B cell (primary cell): ENCODE results near the gene SEC31B. TPM values are rescaled to one million over a fixed set of nuclear protein-coding genes. Genes with fewer than 3 reads are reported as not detected.

Source experiments
- ATAC-seq: fragments of 200-7000 bp; cut with Tn5 transposase; one replicate; pipeline ENCODE4 v1.10.0; 2021; ENCODE audit warnings: low read depth, mild to moderate bottlenecking, moderate number of reproducible peaks, moderate library complexity
- CTCF ChIA-PET: fragments of 350-600 bp; sonication (Branson Sonifier 250); formaldehyde crosslinking; loops from one replicate; lab custom pipeline; 2021; ENCODE audit warnings: antibody characterized with exemption, inconsistent platforms; lab: Charles Lee
- POLR2A ChIA-PET: fragments of 350-600 bp; sonication (Branson Sonifier 250); formaldehyde crosslinking; loops from one replicate; lab custom pipeline; 2021; ENCODE audit warnings: antibody characterized with exemption; lab: Charles Lee
- DNase-seq: peaks from one replicate; pipeline ENCODE4 v3.0.0; 2013
- H2AFZ ChIP-seq: 2 replicates; pipeline ENCODE4 v1.6.1; 2012; ENCODE audit warnings: mild to moderate bottlenecking, low read depth, low read length; ENCODE audit not compliant: insufficient read depth, poor library complexity, severe bottlenecking
- H3K27ac ChIP-seq, 2 donors: 1 replicate in 1 of 2; 2 replicates in 1 of 2; pipeline ENCODE4 v1.5.1; 2012 to 2013; ENCODE audit warnings: low read length in 2 of 2, mild to moderate bottlenecking in 2 of 2, moderate library complexity in 1 of 2
- H3K27me3 ChIP-seq, 4 experiments: fragments of 200-600 bp in 1 of 4; sonication (generic) in 1 of 4; replicated peaks in 1 of 4; 1 replicate in 2 of 4; 2 replicates in 2 of 4; pipeline versions ENCODE4 v1.6.1 to v1.7.0; 2013 to 2016; ENCODE audit warnings: low read length in 3 of 4, mild to moderate bottlenecking in 2 of 4, mixed read lengths in 1 of 4, moderate library complexity in 1 of 4; ENCODE audit not compliant: insufficient read depth in 4 of 4, control insufficient read depth in 3 of 4; ENCODE audit errors: control extremely low read depth in 1 of 4
- H3K36me3 ChIP-seq, 2 experiments: replicated peaks in 1 of 2; 1 replicate in 1 of 2; 2 replicates in 1 of 2; pipeline versions ENCODE4 v1.6.1 to v1.7.1; 2013; ENCODE audit warnings: low read length in 1 of 2; ENCODE audit not compliant: insufficient read depth in 2 of 2, control insufficient read depth in 1 of 2; ENCODE audit errors: control extremely low read depth in 1 of 2, extremely low read depth in 1 of 2
- H3K4me1 ChIP-seq, 2 donors: fragments of 200-600 bp in 1 of 2; sonication (generic) in 1 of 2; 1 replicate in 1 of 2; 2 replicates in 1 of 2; pipeline versions ENCODE4 v1.5.1 to v1.6.1; 2013 to 2017; ENCODE audit warnings: low read length in 2 of 2; ENCODE audit not compliant: control insufficient read depth in 2 of 2, insufficient read depth in 2 of 2
- H3K4me2 ChIP-seq: replicated peaks from 2 replicates; pipeline ENCODE3; 2012; ENCODE audit warnings: mild to moderate bottlenecking, low read depth, low read length; ENCODE audit not compliant: poor library complexity, severe bottlenecking
- H3K4me3 ChIP-seq, 5 experiments: fragments of 200-600 bp in 1 of 5; sonication (generic) in 1 of 5; 1 replicate in 3 of 5; 2 replicates in 2 of 5; pipeline versions ENCODE4 v1.5.1 to v1.7.0; 2011 to 2016; ENCODE audit warnings: low read length in 4 of 5, mild to moderate bottlenecking in 4 of 5, low read depth in 2 of 5, control low read depth in 1 of 5, moderate library complexity in 1 of 5; ENCODE audit not compliant: insufficient read depth in 1 of 5; ENCODE audit errors: control extremely low read depth in 1 of 5, extremely low read depth in 1 of 5
- H3K79me2 ChIP-seq: fragments of 200-600 bp; sonication (generic); one replicate; pipeline ENCODE4 v1.6.0; 2016; ENCODE audit warnings: low read length; ENCODE audit not compliant: control insufficient read depth, insufficient read depth
- H3K9ac ChIP-seq: fragments of 200-600 bp; sonication (generic); 2 replicates; pipeline ENCODE4 v1.6.1; 2017; ENCODE audit warnings: mild to moderate bottlenecking, low read length, moderate library complexity
- H3K9me3 ChIP-seq, 3 donors: one replicate each; pipeline versions ENCODE4 v1.6.1 to v1.7.1; 2013; ENCODE audit warnings: low read length in 2 of 3; ENCODE audit not compliant: control insufficient read depth in 2 of 3, insufficient read depth in 1 of 3; ENCODE audit errors: control extremely low read depth in 1 of 3
- H4K20me1 ChIP-seq: 2 replicates; pipeline ENCODE4 v1.6.0; 2012; ENCODE audit warnings: mild to moderate bottlenecking, low read length; ENCODE audit not compliant: insufficient read depth, control insufficient read depth, poor library complexity, severe bottlenecking
- H3K27ac Mint-ChIP-seq: one replicate; pipeline ENCODE4 v1.8.0; 2021; ENCODE audit warnings: mixed read lengths
- H3K27me3 Mint-ChIP-seq: one replicate; pipeline ENCODE4 v1.8.0; 2021; ENCODE audit warnings: mixed read lengths
- H3K4me1 Mint-ChIP-seq: one replicate; pipeline ENCODE4 v1.8.0; 2021; ENCODE audit warnings: mixed read lengths
- H3K4me3 Mint-ChIP-seq: one replicate; pipeline ENCODE4 v1.8.0; 2021; ENCODE audit warnings: mixed read lengths
- H3K9me3 Mint-ChIP-seq: one replicate; pipeline ENCODE4 v1.8.0; 2022; ENCODE audit warnings: mixed read lengths; ENCODE audit not compliant: insufficient read depth
- EZH2 ChIP-seq: IDR thresholded peaks from 2 replicates; pipeline ENCODE4 v1.6.1; 2012; ENCODE audit warnings: borderline replicate concordance, low read depth, mild to moderate bottlenecking, moderate library complexity, low read length; ENCODE audit not compliant: insufficient read depth, poor library complexity, severe bottlenecking
- WGBS: methylation state at CpG from one replicate; pipeline ENCODE4 v1.1.5; 2013; ENCODE audit warnings: missing lambda C conversion rate; ENCODE audit not compliant: insufficient coverage; 5-methylcytosine and 5-hydroxymethylcytosine counted together
- intact Hi-C: fragments of 100-400 bp; cut with micrococcal nuclease; formaldehyde crosslinking; loops from one replicate; pipeline ENCODE4 v1.10.0; 2022
- polyA plus RNA-seq: library from polyadenylated mRNA; depleted of rRNA; stranded (reverse); fragments of >200 nt; gene quantifications from 2 replicates; pipeline ENCODE4 v1.2.3, GENCODE V29; 2012
- total RNA-seq, 2 donors: library from RNA; stranded (reverse); fragments of 120-200 nt in 1 of 2; gene quantifications; 1 replicate in 1 of 2; 2 replicates in 1 of 2; pipeline versions ENCODE4 v1.2.3 to v1.2.4, GENCODE V29; 2013 to 2022
- TF ChIP-seq, protein P1 (sequence below): fragments of 200-600 bp; IDR thresholded peaks from one replicate; pipeline ENCODE4 v1.8.0; 2022; ENCODE audit warnings: antibody characterized with exemption, mild to moderate bottlenecking

Gene SEC31B
- total and polyA plus RNA-seq, 2 donors (not counting 1 experiment from before 2014, with no cell fraction given), result 36.3 to 45.7 TPM

DNA sequence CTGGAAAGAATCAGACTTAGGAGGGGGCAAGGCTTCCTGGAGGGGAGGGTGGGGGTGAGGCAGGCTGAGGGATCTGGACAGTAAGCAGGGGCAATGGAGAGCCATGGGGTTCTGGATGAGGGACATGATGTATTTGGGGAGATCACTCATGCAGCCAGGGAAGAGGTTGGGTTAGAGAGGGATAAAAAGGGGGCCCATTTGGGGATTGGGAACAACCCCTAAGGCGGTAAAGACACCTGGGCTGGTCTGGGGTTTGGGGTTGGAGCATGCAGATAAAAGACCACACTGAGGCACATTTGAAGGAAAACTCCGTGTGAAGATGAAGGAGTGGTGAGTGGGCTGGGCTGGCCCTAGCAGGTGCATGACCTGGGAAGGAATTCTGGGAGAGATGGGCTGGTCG is 46.9 kb upstream of the SEC31B start:
- no peak overlapping the region for H3K9ac ChIP-seq
- H4K20me1 ChIP-seq, result no peaks in the 10 kb centered on the region
- H3K4me2 ChIP-seq, result no peak overlapping the region
- H3K4me3 ChIP-seq, result no peak overlapping the region
- Mint-ChIP-seq H3K27me3 (peaks cover 53% of the 10 kb centered on the region), H3K4me1 (peaks cover 14% of the 10 kb centered on the region), H3K4me3 (no peak overlapping the region), H3K9me3 (no peaks in the 10 kb centered on the region), H3K27ac (no peak overlapping the region)
- H3K27me3 ChIP-seq, result peaks cover 0 to 71% (median 34%) of the 10 kb centered on the region in 4 experiments
- intact Hi-C loops, result no loop called here
- no peaks in the 10 kb centered on the region for H3K36me3 ChIP-seq
- H3K9me3 ChIP-seq, result peaks cover 0 to 15% (median 0%) of the 10 kb centered on the region in 3 donors
- ATAC-seq (no peak), DNase-seq (no peak)
- no peak overlapping the region for H2AFZ ChIP-seq
- no peaks in the 10 kb centered on the region for H3K79me2 ChIP-seq
- POLR2A ChIA-PET, result no interaction called here
- TF ChIP-seq, protein P1, sequence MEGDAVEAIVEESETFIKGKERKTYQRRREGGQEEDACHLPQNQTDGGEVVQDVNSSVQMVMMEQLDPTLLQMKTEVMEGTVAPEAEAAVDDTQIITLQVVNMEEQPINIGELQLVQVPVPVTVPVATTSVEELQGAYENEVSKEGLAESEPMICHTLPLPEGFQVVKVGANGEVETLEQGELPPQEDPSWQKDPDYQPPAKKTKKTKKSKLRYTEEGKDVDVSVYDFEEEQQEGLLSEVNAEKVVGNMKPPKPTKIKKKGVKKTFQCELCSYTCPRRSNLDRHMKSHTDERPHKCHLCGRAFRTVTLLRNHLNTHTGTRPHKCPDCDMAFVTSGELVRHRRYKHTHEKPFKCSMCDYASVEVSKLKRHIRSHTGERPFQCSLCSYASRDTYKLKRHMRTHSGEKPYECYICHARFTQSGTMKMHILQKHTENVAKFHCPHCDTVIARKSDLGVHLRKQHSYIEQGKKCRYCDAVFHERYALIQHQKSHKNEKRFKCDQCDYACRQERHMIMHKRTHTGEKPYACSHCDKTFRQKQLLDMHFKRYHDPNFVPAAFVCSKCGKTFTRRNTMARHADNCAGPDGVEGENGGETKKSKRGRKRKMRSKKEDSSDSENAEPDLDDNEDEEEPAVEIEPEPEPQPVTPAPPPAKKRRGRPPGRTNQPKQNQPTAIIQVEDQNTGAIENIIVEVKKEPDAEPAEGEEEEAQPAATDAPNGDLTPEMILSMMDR, result no peak
- no peak for TF ChIP-seq EZH2
- CTCF ChIA-PET, result no interaction called here
- 65% methylated on average over 2 of the region's 3 CpGs for WGBS
- H3K4me1 ChIP-seq, result peaks cover 15 to 16% of the 10 kb centered on the region in 2 donors
- no peak overlapping the region for H3K27ac ChIP-seq

DNA sequence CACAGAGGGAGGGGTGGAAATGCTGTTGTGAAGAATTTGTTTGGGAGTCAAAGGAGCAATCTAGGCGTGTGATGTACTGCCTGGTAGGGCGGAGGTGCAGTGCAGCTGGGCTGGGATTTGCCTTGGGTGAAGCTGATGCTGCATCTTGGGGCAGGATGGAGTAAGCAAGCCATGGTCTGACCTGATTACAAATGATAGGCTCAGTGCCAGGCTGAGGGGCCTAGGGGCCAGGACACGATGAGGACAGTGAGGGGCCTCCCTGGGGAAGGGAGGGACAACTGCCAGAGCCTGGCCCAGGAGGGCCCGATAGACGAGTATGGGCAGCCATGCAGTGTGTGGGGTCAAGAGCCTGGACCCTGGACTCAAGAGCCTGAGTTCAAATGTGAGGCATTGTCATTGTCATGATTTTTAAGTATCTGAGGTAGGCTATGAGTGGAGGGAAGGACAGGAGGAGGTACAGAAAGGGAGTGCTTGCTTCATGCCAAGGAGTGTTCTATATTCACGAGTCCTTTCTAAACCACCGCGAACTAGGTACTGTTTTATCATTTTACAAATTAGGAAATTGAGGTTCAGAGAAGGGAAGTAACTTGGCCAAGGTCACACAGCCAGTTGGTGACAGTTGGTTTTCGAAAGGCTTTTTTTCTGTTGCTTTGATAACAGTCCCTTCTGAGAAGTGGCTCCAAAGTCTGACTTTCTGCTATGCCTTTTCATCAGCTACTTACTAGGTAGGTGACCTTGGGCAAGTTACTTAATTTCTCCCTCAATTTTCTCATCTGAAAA is 45.7 kb upstream of the SEC31B start:
- ChIA-PET CTCF (no interaction called here), POLR2A (no interaction called here)
- Mint-ChIP-seq H3K27ac (no peak overlapping the region), H3K27me3 (peaks cover 58% of the 10 kb centered on the region), H3K4me3 (no peak overlapping the region), H3K9me3 (no peaks in the 10 kb centered on the region), H3K4me1 (peaks cover 20% of the 10 kb centered on the region)
- H3K9me3 ChIP-seq, result peaks cover 0 to 15% (median 0%) of the 10 kb centered on the region in 3 donors
- peaks cover 0 to 62% (median 33%) of the 10 kb centered on the region in 4 experiments for H3K27me3 ChIP-seq
- no peak overlapping the region for H3K4me2 ChIP-seq
- WGBS, result 83% methylated on average over 9 of the region's 9 CpGs
- H3K4me1 ChIP-seq, result peaks cover 17 to 20% of the 10 kb centered on the region in 2 donors
- DNase-seq (no peak), ATAC-seq (no peak)
- no peak for TF ChIP-seq EZH2
- TF ChIP-seq, protein P1, result no peak
- H3K27ac ChIP-seq, result no peak overlapping the region
- H3K79me2 ChIP-seq, result no peaks in the 10 kb centered on the region
- H3K9ac ChIP-seq, result no peak overlapping the region
- no peak overlapping the region for H2AFZ ChIP-seq
- H3K36me3 ChIP-seq, result no peaks in the 10 kb centered on the region
- H4K20me1 ChIP-seq, result no peaks in the 10 kb centered on the region
- intact Hi-C loops, result no loop called here
- no peak overlapping the region for H3K4me3 ChIP-seq
